HG03097 (cell line): ENCODE measurements around the gene NUFIP2.
"Not testable (repeated sequence)": the region's sequence is repeated elsewhere in the genome, so short reads cannot be mapped to it uniquely, and the experiment has no call there.

Experiments
- ATAC-seq: cut with Tn5 transposase; IDR thresholded peaks from one replicate; pipeline ENCODE4 v1.9.1; 2021; ENCODE audit not compliant: unreplicated experiment, low FRiP score

The NUFIP2 gene

DNA sequence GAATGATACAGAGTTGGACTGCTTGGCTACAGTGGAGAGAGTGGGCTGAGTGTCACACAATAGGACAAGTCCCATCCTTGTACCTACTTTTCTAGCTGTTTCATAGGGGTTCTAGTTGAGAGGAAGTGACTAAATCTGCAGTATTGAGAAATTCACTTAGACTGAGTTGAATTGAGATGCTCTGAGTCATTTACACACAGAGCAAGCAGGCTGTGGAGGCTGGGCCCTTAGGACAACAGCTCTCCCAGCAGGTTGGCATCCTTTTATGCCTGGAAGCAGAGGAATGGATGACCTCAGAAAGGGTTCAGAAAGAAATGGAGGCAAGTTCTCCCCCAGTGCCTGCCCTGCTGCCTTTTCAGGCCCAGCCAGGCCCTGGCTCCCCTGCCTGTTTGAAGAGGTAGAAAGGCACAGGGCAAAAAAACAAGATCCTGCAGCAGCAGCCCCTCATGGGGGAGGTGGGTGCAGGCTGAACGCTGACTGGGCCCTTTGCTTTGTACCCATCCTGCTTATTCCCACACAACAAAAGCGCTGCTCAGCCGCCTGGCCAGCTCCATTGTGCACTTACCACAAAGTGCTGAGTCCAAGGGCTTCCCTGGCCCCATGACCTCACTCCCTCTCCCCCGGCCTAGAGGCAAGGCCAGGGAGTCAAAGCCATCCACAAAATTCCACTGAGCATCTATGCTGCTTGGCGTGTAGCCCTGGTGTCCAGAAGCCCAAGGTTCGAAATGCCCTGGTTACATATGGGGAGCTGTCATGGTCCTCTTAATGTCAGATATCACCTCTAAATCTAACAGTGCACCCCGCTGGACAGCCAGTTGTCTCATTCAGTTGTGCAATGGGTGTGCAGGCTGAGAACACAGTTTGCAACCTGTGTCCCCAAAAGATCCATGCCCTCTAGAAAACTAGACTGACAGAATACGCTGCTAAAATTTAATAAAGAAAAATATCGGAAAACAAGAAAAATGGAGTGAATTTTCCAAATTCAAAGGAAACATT, 52.7 kb downstream of the NUFIP2 start:
- ATAC-seq, result no peak

DNA sequence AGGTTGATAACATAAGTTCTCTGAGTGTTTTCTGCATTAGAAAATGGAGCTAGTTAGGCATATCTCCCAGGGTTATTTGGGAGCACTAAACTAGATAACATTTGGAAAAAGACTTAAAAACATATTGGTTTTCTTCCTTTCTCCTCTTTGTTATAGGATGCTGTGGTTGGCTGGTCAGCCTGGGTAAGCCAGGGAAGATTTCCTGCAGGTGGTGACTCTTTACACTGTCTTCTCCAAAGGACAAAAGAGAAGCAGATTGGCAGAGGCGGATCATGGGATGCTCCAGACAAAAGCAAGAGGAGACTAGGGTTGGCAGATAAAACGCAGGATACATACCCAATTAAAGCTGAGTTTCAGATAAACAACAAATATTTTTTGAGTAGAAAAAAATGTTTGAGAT, 53.5 kb downstream of the NUFIP2 start:
- ATAC-seq, result no peak

DNA sequence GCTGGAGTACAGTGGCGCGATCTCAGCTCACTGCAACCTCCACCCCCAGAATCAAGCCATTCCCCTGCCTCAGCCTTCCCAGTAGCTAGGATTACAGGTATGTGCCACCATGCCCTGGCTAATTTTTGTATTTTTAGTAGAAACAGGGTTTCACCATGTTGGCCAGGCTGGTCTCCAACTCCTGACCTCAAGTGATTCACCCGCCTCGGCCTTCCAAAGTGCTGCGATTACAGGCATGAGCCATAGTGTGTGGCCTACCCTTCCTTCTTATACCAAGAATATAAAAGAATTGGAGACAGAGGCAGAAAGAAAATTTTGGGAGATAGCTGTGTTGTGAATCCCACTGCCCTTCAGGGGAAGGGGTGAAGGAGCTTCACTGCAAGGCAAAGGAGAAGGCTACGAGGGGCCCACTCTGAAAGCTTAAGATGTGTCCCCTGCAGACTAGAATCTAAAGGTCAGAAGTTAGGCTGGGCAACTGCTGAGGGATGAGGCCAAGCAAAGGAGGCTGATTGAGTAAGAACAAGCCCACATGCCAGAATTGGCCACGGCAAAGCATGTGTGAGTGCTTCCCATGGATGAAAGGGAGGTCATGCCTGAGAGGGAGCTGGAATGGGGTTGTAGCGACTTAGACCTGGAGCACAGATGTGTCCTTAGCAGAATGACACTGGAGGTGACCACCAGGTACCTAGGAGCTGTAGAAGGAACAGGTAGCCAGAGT, 55.7 kb downstream of the NUFIP2 start:
- no peak for ATAC-seq

DNA sequence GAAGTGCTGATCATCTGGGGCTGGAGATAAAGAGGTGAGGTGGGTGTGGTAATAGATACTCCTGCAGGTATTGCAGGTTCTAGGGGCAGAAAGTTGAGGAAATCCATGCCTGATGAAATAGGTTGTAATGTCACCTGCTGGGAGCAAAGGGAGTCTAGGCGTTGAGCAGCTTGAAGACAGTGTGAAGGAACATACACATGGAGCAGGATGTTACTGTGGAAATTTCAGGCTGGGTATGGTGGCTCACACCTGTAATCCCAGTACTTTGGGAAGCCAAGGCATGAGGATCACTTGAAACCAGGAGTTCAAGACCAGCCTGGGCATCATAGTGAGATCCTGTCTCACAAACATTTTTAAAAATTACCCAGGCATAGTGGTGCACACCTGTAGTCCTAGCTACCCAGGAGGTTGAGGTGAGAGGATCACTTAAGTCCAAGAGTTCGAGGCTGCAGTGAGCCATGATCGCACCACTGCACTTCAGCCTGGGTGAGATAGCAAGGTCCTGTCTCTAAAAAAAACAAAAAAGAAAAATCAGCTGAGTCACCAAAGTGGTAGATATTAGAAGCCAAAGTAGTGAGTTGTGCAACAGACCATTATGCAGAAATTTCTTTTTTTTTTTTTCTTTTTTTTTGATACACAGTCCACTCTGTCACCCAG, 56.3 kb downstream of the NUFIP2 start:
- ATAC-seq, result no peak

DNA sequence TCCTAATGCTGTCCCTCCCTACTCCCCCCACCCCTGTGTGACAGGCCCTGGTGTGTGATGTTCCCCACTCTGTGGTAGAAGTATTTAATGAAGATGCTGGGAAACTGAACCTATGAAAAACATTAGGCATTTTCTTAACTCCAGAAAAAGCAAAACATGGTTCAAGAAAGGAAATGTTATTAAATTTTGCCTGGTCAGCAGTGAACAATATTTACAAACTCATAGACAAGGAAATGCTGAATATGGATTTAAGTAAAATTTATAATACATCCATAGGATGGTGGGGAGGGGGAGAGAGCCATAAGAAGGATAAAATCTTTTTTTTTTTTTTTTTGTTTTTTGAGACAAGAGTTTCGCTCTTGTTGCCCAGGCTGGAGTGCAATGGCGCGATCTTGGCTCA, 58.0 kb downstream of the NUFIP2 start:
- no peak for ATAC-seq

DNA sequence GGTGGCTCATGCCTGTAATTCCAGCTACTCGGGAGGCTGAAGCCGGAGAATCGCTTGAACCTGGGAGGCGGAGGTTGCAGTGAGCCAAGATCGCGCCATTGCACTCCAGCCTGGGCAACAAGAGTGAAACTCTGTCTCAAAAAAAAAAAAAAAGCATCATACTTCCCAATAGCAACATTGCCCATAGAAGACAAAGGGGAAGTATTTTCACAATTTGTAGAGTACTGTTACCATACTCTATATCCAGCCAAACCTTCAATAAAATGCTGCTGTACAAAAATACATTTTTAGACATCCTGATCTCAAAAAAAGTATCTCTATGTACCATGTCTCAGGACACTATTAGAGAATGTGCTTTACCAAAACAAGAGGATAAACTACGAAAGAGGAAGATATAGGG, 59.0 kb downstream of the NUFIP2 start:
- not testable (repeated sequence) for ATAC-seq

DNA sequence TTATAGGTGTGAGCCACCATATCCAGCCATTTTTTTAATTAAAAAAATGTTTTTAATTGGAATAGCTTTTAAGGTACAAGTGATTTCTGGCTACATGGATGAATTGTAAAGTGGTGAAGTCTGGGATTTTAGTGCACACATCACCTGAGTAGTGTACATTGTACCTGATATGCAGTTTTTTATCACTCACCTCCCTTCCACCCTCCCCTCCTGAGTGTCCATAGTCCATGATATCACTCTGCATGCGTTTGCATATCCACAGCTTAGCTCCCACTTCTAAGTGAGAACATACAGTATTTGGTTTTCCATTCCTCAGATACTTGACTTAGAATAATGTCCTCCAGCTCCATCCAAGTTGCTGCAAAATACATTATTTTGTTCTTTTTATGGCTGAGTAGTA, 60.6 kb downstream of the NUFIP2 start:
- ATAC-seq, result no peak

DNA sequence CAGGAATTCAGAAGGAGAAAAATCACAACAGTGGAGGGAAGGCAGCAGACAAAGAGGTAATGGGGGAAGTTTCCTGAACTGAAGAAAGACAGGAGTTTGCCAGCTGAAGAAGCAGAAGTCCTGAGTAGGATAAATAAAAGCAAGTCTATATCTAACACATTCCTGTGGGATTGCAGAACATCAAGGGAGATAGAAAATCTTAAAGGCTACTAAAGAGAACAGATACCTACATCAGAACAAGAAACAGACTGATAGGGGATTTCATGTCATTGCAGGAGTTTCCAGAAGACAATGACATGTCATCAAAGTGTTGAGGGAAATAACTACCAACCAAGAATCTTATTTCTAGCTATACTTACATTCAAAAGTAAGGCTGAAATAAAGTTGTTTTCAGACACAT, 68.6 kb downstream of the NUFIP2 start:
- no peak for ATAC-seq

DNA sequence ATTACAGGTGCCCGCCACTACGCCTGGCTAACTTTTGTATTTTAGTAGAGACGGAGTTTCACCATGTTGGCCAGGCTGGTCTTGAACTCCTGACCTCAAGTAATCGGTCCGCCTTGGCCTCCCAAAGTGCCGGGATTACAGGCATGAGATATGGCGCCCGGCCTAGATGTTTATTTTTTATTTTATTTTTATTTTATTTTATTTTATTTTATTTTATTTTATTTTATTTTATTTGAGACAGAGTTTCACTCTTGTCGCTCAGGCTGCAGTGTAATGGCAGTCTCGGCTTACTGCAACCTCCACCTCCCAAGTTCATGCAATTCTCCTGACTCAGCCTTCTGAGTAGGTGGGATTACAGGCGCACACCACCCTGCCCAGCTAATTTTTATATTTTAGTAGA, 72.6 kb downstream of the NUFIP2 start:
- not testable (repeated sequence) for ATAC-seq

DNA sequence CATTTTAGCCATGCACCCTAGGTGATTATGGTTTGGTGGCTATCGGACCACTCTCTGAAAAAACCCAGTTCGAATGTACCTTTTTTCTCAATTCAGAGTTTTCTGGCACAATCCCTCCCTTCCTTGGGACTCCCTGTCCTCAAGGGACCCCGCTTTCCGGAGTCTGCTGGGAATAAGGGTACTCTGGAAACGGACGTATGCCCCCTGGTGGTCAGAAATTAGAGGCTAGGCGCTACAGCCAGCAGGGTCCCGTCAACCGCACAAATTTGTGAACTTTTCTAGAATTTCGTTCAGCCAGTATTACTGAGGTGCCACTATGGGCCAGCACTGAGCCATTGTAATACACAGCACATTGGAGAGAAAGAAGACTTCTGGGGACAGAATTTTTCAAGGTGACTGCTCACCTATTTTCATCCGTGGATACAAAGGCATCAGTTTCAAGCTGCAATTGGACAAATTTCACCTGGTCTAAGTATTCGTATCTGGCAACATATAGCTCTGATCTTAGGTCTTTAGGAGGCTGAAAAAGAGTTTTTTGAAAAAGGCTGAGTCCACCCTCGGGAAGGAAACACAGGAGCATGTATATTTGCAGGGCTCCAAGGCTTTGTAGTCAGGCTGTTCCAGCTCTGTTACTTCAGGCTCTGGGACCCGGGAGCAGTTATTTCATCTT, 74.4 kb downstream of the NUFIP2 start:
- ATAC-seq, result peak; percentile 76

DNA sequence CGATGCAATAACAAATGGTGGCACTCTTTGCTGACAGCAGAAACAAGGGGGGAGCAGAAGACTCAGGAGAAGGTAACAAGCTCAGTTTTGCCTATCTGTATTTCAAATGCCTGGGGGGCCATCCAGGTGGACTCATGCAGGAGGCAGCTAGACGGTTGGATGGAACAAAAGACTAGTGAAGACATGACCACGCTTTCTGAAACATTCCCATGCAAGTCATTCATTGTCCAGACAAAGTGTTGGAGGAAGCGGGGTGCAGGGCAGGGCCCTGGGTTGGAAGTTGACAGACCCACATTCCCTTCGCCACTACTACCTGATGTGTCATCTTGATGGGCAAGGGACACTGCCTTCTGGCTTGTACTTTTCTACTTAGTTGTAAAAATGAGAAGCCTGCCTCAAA, 77.1 kb downstream of the NUFIP2 start:
- ATAC-seq, result no peak

DNA sequence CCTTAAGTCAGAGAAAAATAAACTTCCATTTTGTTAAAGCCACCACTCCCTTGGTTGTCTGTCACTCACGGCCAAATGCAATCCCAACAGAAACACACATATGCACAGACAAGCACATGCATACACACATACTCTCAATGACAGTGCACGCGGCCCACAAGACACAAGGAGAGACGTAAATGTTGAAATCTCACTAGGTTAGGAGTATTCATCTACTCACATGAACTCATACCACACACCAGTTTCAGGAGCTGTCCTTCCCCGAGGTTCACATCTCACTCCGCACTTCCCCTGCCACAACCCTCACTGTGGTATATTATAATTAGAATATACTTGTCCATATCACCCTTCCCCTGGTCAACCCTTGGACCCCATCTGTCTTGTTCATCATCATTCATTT, 77.8 kb downstream of the NUFIP2 start:
- no peak for ATAC-seq

DNA sequence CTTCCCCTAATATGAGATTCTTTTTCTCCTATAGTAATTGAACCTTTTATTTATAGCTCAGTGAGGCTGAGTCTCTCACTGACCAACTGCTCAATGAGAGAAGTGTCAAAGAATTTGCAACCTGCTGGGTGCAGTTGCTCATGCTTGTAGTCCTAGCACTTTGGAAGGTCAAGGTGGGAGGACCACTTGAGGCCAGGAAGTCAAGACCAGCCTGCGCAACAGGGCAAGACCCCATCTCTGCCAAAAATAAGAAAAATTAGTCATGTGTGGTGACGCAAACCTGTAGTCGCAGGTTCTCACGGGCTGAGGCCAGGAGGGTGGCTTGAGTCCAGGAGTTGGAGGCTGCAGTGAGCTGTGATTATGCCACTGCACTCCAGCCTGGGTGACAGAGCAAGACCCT, 78.2 kb downstream of the NUFIP2 start:
- no peak for ATAC-seq

DNA sequence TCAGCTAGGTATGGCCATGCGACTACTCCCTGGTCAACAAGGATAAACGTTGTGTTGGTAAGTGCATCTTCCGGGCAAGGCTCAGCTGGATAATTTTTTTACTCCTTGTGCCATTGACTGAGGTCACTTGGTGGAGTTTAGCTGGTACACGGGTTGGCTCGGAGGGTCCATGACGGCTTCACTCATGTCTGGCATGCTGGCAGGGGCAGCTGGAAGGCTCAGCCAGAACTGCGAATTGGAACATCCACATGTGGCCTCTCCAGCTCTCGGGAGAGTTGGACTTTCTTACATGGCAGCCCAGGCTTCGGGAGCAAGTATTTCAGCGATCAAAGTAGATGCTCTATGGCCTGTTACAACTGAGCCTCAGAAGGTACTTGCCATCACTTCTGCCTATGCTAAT, 78.8 kb downstream of the NUFIP2 start:
- ATAC-seq, result no peak

DNA sequence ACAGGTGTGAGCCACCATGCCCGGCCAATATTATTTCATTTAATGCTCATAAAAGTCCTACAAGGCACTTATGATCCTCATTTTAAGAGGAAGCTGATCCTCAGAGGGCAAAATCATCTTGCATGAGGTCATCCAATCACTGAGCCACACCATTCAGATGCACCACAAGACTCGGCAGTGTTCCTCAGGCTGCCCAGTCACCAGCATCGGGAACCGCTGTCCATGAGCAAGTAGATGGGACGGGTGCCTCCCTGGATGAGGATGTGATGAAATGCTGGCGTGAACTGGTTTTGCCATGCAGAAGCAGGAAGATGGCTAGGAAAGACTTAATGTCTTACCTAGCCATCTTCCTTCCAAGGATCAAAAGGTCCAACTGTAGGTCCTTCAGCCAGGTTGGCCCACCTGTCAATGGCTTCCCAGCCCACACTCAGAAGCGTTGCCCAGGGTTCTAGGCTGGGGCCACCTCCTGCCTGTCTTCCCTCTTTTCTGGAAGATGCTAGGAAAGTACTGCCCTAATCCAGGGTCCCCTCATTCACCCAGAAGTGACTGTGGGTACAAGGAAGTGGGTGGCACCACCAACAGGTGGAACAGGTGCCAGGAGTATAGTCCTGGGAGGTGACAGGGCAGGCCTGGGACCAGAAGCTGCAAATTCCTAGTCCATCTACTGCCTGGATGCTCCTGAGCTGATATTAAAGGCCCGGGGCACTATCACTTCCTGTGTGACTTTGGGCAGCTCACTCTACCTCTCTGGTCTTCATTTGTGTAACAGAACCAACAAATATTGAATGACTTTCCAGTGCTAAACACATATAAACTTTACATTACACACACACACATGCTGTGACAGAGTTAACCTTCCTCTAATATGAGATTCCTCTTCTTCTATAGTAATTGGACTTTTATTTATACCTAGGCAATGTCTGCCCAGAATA, 79.5 kb downstream of the NUFIP2 start:
- no peak for ATAC-seq

DNA sequence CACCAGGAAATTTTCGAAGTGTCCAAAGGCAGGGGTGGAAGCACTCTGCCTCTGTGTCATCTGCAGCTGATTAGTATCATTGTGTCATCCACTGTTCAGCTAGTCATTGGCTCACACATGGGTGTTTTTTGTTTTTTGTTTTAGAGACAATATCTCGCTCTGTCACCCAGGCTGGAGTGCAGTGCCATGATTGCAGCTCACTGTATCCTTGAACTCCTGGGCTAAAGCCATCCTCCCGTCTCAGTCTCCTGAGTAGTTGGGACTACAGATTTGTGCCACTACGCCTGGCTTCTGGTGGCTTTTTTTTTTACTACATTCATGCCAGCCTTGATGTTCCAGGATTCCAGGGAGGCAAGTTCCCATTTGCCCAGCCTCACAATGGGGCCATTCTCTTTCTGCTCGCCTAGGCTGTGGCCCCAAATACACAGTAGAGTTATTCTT, 81.2 kb downstream of the NUFIP2 start:
- ATAC-seq, result no peak

DNA sequence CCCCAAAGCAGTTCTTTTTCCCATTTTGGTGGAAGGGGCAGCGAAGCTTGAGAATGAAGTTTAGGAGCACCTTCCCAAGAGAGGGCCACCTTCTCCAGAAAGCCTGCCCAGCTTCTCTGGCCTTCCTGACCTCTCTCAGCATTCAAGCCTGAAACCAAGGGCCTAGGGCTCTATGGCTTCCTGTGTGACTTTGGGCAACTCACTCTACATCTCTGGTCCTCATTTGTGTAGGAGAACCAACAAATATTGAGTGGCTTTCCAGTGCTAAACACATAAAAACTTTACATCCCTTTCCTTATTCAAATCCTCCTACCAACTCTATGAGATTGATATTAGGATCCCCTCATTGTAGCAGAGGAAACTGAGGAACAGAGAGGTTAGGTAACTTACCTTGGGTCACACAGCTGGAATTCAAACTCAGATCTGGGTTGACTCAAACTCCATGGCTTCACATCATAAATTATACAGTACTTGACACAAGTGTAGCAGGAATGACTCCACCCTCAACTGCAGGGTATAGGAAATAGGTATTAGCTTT, 81.8 kb downstream of the NUFIP2 start:
- ATAC-seq, result no peak

DNA sequence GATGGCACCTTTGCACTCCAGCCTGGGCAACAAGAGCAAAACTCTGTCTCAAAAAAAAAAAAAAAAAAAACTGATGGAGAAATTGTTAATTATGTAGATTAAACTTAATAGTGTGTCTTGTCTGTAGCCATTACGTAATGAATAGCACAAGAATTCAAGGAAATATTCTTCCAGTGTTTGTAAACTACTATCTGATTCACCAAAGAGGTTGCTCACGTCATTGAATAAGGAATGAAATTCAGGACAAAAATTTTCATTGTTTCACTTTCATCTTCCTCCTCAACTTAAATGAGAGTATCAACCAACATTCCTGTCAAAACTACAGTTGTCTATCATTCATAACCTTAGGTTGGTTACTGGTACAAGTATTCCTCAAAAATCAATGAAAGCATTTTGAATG, 83.1 kb downstream of the NUFIP2 start:
- ATAC-seq, result no peak

DNA sequence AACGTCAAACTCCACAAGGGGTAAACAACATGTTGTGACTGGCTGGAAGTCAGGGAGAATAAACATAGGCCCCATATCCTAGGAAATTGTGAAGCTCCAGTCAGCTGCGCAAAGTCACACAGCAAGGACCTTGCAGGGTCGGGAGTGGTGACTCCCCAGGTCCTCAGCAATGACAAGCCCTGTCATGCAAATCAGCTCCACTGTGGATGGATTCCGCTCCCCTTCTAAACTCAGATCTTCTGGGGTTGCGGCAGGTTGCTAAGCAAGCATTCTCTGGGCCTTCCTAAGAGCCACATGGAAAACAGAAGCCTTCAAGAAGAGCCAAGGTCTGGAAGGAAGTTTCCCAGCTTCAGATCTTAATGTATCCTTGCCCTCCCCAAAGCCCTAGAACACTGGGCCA, 84.9 kb downstream of the NUFIP2 start:
- ATAC-seq, result no peak
